Stomach (tissue), 4 donors: ENCODE measurements around the gene ARPP19.

ENCODE experiments used
- EP300 ChIP-seq: sonication (generic); formaldehyde crosslinking; IDR thresholded peaks from one replicate; pipeline ENCODE4 v1.6.1; 2017; ENCODE audit warnings: antibody characterized with exemption
- TF ChIP-seq, protein P1 (sequence below), 7 experiments: fragments of 450-650 bp in 4 of 7; fragments of 200-600 bp in 3 of 7; sonication (generic) in 3 of 7; IDR thresholded peaks; one replicate each; pipeline ENCODE4 v1.5.1; 2016 to 2019; ENCODE audit warnings: antibody characterized with exemption in 7 of 7, control low read depth in 2 of 7, mild to moderate bottlenecking in 1 of 7

DNA sequence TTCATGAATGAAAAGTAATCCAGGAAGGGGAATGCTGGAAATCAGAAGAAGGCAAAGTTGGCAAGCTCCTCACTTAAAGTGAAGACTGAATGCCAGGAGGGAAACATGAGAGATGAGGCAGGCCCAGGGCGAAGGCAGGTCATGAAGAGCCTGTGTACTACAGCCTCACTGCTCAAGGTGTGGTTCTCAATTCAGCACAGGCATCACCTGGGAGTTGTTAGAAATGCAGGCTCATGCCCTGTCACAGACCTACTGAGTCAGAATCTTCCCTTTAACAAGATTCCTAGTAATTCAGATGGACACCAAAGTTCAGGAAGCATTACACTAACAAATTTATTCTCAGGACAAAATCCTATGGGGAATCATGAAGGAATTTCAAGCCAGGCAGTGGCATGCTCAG lies 54.3 kb downstream of the ARPP19 start:
- TF ChIP-seq, protein P1, sequence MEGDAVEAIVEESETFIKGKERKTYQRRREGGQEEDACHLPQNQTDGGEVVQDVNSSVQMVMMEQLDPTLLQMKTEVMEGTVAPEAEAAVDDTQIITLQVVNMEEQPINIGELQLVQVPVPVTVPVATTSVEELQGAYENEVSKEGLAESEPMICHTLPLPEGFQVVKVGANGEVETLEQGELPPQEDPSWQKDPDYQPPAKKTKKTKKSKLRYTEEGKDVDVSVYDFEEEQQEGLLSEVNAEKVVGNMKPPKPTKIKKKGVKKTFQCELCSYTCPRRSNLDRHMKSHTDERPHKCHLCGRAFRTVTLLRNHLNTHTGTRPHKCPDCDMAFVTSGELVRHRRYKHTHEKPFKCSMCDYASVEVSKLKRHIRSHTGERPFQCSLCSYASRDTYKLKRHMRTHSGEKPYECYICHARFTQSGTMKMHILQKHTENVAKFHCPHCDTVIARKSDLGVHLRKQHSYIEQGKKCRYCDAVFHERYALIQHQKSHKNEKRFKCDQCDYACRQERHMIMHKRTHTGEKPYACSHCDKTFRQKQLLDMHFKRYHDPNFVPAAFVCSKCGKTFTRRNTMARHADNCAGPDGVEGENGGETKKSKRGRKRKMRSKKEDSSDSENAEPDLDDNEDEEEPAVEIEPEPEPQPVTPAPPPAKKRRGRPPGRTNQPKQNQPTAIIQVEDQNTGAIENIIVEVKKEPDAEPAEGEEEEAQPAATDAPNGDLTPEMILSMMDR (IDR thresholded peaks at IDR 0.05) = no peak
- TF ChIP-seq EP300 = no peak
